HG02981 (cell line): ENCODE data around the gene PAWR.
"Not testable (repeated sequence)": the region's sequence is repeated elsewhere in the genome, so short reads cannot be mapped to it uniquely, and the experiment has no call there.

ENCODE experiments used
- ATAC-seq: cut with Tn5 transposase; IDR thresholded peaks from one replicate; pipeline ENCODE4 v1.9.1; 2021; ENCODE audit warnings: mild to moderate bottlenecking, moderate library complexity; ENCODE audit not compliant: unreplicated experiment

PAWR gene

GRCh38 chr12:79596719-79597350 is 93.9 kb downstream of the PAWR start:
- ATAC-seq = no peak

- ATAC-seq = no peak
Observed at GRCh38 chr12:79595273-79595672, 95.5 kb downstream of the PAWR start.

- ATAC-seq = no peak
Observed at GRCh38 chr12:79592865-79593264, 97.9 kb downstream of the PAWR start.

GRCh38 chr12:79591988-79592387 is 98.8 kb downstream of the PAWR start:
- ATAC-seq = no peak

- no peak for ATAC-seq
Observed at GRCh38 chr12:79590751-79591150, 100.0 kb downstream of the PAWR start.

GRCh38 chr12:79587368-79587767 is 103.4 kb downstream of the PAWR start:
- ATAC-seq = no peak

- no peak for ATAC-seq
Observed at GRCh38 chr12:79585147-79585546, 105.6 kb downstream of the PAWR start.

- ATAC-seq = no peak
Observed at GRCh38 chr12:79573820-79574219, 116.9 kb downstream of the PAWR start.

- no peak for ATAC-seq
Observed at GRCh38 chr12:79569679-79570078, 121.1 kb downstream of the PAWR start.

GRCh38 chr12:79567175-79567563 is 123.6 kb downstream of the PAWR start:
- no peak for ATAC-seq

- no peak for ATAC-seq
Observed at GRCh38 chr12:79566452-79567174, 124.2 kb downstream of the PAWR start.

GRCh38 chr12:79564727-79565350 is 125.9 kb downstream of the PAWR start:
- ATAC-seq = not testable (repeated sequence)

GRCh38 chr12:79563021-79563740 is 127.6 kb downstream of the PAWR start:
- no peak for ATAC-seq

GRCh38 chr12:79561401-79562132 is 129.2 kb downstream of the PAWR start:
- ATAC-seq = no peak

- ATAC-seq = no peak
Observed at GRCh38 chr12:79560225-79560889, 130.4 kb downstream of the PAWR start.

- no peak for ATAC-seq
Observed at GRCh38 chr12:79559591-79559990, 131.2 kb downstream of the PAWR start.

GRCh38 chr12:79558924-79559469 is 131.8 kb downstream of the PAWR start:
- ATAC-seq = no peak

GRCh38 chr12:79557690-79558315 is 133.0 kb downstream of the PAWR start:
- ATAC-seq = no peak
